ENCODE data around the gene RBL2.
A peak's percentile ranks its signal among the peaks of the same experiment; 100 is the strongest.

Gene RBL2

DNA sequence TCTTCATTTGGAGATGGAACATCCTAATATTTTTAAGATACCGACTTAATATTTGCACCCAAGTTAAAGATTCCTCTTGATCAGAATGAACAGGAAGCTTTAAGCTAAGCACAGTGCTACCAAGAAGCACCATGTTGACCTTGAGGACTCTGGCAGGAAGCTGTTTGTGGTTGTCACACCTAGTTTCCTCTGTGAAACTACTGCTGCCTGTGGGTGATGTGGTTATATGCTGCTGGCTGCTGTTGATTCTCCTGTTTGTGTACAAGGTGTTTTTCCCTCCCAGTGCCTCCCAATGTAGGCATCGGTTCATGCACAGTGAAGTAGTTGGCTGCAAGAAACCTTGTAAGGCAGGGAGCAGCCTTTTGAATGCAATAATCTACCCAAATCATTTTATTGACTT is 23.4 kb downstream of the RBL2 start:
- DNase-seq: peak; percentile 74

DNA sequence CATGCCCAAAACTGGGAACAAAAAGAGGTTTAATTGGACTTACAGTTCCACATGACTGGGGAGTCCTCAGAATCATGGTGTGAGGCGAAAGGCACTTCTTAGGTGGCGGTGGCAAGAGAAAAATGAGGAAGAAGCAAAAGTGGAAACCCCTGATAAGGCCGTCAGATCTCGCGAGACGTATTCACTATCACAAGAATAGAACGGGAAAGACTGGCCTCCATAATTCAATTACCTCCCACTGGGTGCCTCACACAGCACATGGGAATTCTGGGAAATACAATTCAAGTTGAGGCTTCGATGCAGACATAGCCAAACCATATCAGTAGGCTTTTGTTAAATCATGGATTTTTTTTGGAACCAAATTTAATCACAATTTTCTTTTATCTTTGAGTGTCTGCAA is 24.4 kb downstream of the RBL2 start:
- DNase-seq: no peak

DNA sequence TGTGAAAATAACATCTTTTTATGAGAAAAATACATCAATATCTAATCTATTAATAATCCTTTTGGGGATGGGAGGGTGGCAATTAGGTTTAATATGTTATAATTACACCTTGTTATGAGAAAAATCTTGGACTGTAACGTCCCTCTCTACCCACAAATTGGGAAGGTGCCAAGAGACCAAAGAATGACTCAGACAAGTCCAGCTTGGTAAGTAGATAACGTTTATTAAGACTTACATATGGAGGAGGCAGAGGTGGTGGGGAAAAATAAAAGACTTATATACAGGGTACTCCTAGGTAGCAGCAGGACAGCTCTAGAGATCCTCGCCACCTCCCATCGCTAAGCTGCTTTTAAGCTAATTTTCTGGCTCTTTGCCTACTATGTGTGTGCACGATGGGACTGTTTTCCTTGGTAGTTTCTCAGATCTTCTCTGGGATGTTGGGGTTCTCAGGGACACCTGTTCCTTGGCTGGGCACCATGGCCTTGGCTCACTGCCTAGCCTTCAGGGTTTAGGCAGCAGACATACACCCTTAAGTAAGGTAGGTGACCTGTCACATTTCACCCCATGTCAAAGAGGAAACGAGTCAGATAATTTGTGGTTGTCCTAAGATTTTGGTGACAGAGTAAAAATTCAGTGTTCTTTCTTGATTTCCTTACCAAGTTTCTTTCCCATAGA is 31.5 kb downstream of the RBL2 start:
- DNase-seq: no peak

DNA sequence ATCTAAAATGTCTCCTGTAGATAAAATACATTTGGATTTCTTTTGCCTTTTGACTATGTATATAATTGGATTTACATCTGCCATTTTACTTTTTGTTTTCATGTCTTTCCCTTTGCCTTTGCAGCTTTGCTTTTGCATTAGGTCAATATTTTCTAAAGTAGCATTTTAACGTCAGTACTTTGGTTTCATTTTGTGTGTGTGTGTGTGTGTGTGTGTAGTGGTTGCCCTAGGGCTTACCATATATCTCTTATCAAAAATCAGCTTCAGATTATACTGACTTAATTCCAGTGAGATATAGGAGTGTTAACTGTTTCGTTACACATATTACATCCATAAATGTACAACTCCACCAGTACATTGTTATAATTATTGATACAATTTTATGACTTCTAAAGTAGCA is 42.6 kb downstream of the RBL2 start:
- DNase-seq: no peak

DNA sequence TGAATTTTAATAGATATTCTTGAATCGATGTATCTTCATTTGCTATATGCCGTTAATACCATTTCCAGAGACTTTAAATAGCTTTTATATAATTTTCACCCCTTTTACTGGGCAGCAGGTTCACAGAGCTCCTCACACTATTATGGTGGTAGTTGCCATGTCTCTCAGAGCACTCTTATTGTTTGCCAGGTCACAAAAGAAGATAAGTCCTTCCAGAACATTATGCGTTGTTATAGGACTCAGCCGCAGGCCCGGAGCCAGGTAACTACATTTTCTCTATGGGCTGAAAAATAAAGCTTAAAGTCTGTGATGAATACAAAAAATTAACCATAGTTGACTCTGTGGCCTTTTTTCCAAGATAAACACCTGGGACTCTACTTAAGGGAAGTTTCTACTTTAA is 44.7 kb downstream of the RBL2 start:
- DNase-seq: no peak

DNA sequence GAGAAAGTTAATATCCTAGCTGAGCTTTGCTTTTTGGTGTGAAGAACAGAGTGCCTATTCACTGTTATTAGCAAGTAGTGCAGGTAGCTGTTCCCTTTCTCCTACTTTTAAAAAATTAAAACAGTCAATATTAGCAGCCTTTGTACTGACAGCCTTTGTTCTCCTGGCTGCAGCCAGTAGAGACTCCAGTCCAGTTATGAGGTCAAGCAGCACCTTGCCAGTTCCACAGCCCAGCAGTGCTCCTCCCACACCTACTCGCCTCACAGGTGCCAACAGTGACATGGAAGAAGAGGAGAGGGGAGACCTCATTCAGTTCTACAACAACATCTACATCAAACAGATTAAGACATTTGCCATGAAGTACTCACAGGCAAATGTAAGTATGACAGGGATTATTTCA is 46.1 kb downstream of the RBL2 start:
- DNase-seq: no peak

DNA sequence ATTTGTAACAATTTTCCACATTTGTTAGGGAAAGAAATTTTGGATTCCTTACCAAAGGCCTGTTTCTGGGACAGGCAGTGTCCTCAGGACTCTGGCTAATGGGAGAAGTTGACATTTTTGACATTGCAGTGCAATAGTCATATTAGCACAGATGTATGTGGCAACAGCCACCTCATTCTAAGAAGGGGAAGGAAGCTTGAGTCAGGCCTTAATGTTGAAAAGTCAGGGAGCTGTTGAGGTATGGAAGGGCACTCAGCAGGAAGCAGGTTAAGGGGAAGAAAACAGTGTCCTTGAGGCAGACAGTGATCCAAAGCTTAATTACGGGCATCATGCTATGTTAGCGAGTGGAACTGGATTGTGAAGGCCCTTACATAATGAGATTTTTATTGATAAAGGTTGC is 47.9 kb downstream of the RBL2 start:
- DNase-seq: no peak

DNA sequence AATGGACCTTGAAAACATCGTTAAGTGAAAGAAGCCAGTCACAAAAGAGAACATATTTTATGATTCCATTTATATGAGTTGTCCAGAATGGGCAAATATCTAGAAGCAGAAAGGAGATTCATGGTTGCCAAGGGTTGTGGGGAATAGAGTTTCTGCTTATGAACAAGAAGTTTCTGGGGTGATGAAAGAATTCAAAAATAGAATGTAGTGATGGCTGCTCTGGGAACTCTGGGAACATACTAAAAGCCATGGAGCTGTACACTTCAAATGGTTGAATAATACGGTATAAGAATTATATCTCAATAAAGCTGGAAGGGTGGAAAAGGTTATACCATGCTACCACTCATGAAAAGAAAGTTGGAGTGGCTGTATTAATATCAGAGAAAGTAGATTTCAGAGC is 50.3 kb downstream of the RBL2 start:
- DNase-seq: no peak

DNA sequence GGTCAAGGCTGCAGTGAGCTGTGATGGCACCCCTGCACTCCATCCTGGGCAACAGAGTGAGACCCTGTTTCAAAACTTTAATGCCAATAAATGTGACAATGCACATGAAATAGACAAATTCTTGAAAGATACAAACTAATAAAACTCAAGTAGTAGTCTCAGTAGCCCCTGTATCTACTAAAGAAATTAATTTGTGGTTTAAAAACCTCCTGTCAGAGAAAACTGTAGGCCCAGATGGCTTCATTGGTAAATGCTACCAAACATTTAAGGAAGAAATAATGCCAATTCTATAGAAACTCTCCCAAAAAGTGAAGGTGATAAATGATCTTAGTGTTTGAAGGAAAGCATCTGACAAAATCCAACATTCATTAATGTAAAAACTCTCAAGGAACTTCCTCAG is 52.0 kb downstream of the RBL2 start:
- no peak for DNase-seq

DNA sequence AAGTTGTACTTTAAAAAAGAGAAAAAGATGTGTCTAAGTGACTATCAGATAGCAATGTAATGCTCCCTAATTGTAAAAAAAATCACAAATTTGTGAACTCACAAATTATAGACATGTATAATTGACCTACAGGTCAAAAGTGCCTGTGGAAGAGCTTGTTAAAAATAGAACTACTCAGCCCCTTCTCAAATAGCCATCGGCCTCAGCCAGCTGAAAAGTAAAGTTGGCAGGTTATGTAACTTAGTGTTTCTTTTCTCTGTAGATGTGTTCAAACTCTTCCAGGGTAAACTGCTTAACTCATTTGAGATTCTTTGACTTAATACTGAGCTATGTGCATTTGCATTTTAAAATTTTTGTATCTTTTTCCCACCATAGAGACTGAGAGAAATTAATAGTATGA is 55.5 kb downstream of the RBL2 start:
- no peak for DNase-seq

DNA sequence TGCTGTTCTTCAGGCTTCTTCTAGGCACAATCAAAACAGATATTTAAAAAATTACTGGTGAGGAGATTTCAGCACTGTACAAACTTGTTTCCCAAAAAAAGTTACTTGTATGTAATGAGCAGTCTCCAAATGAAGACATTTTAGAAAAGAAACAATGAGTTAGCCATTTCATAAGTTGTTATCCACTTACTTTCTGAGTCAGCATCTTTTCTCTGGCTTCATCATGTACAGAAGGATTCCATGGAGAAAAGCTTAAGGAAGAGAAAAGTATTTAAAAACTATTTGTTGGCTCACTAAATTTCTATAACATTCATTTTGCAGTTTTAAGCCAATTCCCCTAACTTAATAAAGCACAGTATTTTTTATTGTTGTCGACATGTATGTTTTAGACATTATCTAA is 58.2 kb downstream of the RBL2 start:
- DNase-seq: no peak

DNA sequence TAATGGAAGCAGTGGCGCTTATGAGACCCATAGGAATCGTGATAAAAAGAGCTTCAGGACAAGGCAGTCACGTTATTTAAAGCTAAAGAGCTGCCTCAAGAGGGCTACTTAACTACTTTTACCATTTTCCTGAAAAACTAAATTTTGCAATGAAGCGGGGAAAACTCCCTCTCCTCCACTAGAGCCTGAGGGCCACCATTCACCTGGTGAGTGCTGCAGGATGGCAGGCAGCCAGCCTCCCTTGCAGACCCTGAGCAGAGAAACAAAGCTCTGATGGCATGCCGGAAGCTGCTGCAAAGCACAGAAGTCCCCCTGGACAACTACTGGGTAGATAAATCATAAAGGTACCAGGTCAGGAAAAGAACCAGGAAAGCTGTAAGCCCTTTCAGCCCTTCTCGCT is 60.4 kb downstream of the RBL2 start:
- no peak for DNase-seq

DNA sequence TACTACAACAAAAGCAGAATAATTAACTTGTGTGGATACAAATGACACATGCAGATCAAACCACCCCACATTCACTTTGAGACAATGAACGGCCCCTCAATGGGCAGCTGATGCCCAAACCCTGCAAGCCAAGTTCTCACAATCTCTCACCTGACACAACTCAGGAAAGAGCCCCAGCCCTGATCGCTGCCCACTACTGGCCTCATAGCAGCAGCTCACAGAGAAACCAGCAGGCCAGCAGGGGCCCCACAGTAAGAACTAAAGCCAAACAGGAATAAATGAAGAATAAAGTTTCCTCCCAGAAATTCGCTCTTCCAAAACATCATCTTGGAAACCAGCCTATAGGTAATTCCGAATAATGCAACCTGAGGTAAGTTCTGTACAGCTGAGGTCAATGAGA is 61.1 kb downstream of the RBL2 start:
- no peak for DNase-seq

DNA sequence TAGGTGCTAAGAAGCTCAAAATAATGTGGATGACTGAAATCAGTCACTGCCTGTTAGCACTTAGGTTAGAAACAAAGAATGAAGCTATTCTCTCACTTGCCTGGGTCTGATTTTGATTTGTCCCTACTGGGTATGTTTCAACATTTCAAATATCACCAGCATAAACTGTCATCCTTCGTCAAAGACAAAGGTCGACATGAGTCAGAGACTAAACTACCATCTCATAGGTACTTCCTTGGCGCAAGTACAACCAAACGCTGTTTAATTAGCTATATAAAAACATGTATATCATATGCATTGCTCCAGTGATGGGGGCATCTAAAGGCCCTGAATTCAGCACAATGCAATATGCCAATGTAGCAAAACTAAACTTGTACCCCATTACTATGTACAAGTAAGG is 64.7 kb downstream of the RBL2 start:
- DNase-seq: no peak

DNA sequence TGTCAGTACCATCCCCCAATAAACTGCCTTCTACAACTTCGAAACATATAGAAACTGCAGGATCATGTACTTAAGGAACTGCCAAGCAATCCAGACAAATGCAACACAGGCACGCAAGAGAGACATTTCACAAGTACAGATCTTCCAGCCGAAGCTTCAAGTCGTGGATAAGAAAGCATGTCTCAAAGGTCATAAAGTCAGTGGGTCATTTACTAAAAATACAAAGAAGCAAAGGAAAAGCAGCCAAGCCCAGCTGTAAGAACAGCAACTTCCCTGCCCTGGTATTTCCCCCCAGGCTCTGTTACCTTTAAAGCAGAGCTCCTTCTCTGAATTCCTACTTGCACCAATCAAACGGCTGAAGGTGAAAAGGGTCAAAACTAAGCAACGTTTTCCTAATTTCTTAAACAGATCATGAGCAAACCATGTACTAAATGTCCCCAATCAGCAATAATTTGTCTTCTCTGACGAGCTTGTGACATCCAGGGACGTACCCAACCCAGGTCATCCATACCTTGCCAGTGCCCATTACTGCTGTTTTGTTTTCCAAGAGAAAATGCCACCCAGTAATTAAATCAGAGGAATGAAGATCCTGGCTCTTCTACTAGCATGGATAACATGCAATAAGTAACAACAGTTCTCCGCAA is 67.1 kb downstream of the RBL2 start:
- DNase-seq: no peak

DNA sequence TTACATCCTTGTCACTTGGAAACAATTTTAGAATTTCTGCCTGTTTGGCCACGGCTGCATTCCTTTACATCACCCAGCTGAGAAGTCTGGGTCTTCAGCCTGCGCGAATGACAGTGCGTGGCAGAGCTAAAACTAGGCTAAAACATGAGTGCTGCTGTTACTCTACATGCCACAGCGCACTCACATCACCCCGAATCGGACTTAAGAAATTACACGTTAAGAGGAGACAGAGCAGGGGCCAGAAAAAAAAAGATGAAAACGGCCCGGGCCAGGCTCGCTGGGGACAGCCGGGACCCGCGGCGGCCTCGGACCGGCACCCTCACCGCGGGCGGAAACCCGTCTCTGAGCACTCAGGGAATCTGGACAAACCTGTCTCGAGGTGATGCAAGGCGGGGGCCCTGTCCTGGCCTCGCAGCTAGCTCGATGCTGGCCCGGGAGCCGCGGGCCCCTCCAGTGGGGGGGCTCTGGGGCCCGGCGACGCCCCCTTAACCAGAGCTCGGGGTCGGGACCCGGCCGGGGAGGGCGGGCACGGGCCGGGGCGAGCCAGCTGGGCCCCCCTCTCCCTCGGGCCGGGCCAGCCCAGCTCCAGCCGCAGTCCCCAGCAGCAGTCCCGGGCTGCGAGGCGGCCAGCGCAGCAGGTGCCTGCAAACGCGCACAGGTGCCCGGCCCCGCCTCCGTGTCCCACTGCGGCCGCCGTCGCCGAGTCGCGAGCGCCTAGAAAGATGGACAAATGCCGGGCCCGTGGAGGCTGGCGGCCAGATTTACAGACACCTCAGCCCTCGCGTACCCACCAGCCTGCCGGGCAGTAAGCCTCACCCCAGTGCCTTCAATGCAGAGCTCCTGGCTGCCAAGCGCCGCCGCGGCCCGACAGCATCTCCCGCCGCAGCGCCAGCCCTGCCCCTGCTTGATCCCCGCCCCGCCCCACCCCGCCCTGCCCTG is 68.3 kb downstream of the RBL2 start, which contains the start of gene AKTIP:
Gene AKTIP, minus strand, starts transcription at position 879 of the 939 bp plus-strand sequence. CDS start 2,950 bp downstream, outside the sequence.
- DNase-seq: no peak

DNA sequence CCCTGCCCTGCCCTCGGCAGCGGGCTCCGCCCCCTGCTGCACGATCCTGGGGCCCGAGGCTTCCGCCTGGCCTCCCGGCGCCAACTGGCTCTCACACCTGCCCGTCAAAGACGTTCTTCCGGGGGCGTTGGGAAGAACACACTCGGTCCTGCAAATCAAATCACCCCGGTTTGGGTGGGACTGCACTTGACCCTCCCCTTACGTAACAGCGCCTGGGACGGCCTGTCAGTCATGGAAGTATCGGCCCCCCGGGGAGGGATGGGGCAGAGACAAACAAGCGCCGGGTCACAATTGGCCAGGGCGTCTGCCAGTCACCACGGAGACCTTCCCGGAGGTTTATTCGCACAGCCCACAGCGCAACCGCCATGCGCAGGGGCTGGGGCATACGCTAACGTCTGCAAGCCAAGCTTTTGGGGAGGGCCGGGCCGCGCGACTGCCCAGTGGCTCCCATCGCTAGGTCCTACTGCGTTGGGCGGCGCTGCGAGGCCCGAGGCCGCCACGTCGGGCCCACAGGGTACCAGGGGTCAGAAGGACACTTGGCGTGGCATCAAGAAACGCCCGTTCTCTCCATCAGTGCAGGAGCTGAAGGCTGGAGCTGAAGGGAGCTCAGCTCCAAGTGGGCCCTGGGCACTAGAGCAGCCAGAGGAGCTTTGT is 69.1 kb downstream of the RBL2 start:
- peak; percentile 100 for DNase-seq

DNA sequence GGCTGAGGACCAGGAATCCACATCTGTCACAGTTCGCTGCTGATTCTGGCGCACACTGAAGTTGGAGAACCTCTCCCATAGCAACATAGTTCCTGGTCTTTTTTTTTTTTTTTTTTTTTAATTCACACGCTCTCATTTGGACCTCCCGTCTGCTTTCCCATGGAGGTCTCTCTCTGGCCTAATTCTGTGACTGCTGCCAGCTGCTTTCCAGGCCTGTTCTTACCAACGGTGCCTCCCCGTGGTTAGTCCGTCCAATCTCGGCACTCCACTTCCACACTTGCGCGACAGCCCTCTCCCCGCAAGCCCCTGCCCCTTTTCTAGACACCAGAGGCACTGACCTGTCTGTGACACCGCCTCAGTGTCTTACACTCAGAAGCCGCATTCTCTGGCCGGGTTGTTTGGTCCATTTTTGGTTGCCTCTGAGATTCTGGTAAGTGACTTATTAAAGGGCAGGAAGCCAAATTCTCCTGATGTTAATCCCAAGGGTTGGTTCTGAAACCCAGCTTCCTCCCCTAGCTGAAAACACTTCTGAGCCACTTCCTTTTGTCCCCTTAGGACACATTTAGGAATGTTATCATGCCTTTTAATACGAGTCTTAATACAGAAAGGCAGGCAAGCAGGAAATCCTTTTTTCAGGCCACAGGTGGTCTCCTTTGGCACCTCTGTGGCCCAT is 69.9 kb downstream of the RBL2 start:
- no peak for DNase-seq

DNA sequence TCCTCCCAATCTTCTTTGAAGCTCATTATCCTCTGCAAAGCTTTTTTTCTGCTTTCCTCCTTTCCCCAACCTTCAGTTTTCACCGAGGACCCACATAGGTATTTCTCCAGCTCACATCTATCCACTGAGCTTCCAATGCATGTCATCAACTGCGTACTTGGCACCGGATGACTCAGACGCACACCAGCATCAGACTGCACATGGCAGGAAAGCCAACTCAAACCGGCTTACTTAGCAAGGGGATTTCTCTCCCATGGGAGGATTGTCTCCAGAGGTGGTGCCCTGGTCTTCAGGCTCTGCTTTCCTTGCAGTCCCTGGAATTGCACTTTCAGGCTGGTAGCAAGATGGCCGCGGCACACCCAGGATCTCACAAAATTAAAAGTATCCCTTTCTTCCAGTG is 70.4 kb downstream of the RBL2 start:
- DNase-seq: no peak

DNA sequence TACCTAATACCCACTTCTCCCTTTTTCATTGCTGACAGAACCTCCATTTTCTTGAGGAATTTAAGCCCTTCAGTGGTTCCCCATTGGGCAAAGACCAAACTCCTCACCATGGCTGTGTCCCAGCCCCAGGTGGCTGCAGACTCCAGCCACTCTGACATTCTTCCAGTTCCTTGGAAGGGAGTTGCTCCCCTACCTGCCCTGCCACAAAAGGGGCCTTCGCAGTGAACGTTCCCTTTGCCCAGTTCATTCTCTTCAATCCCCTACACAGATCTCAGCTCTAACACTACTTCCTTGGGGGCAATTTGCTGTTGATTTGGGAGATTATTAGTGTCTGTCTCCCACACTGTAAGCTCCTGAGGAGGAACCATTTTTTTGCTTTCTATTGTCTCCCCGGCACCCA is 72.0 kb downstream of the RBL2 start:
- no peak for DNase-seq

DNA sequence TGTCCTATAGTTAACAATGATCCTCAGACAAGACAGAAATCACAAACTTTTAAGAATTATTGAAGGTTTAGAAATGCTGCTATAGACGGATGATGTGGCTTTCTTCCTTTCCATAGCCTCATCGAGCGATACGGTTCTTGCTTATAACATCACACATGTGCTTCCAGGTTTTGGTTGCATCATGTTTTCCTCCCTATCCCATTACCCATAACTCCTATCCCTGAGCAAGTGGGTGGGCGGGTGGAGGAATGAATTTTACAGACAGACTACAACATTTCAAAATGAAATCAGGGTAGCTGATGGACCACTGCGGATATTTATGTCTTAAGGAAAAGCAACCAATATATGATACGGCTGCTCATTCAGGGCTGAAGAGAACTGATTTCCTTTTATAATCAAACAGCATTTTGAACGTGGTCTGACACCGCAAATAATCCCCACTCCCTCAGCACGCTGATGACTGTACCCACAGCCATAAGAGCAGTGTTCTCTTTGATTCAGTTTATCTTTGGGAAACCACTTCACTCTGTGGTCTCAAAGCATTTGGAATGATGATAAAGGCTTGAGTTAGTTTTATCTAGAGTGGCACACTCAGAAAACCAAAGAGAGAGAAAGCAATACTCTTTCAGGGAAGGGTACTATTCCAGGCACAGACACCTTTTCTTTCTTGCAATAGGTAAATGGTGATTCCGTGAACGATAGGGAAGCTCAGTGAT is 73.4 kb downstream of the RBL2 start:
- no peak for DNase-seq

Data from activated gamma-delta T cell treated with Interleukin-2 at 50 U/mL for 16 hours (primary cell).